Epithelial cell of esophagus (primary cell): ENCODE measurements around the gene PRSS35.
"Not testable (repeated sequence)": the region's sequence is repeated elsewhere in the genome, so short reads cannot be mapped to it uniquely, and the experiment has no call there.

Source experiments
- DNase-seq: peaks from one replicate; pipeline ENCODE4 v3.0.0; 2010; ENCODE audit warnings: low read depth
- H3K4me3 ChIP-seq: 2 replicates; pipeline ENCODE4 v1.5.1; 2011; ENCODE audit warnings: mild to moderate bottlenecking, low read length, control low read depth
- TF ChIP-seq, protein P1 (sequence below): IDR thresholded peaks from 2 replicates; pipeline ENCODE4 v1.5.1; 2011; ENCODE audit warnings: low read depth, mild to moderate bottlenecking, low read length, control low read depth, inconsistent platforms; ENCODE audit not compliant: insufficient read depth; ENCODE audit errors: missing control alignments

PRSS35 gene

DNA sequence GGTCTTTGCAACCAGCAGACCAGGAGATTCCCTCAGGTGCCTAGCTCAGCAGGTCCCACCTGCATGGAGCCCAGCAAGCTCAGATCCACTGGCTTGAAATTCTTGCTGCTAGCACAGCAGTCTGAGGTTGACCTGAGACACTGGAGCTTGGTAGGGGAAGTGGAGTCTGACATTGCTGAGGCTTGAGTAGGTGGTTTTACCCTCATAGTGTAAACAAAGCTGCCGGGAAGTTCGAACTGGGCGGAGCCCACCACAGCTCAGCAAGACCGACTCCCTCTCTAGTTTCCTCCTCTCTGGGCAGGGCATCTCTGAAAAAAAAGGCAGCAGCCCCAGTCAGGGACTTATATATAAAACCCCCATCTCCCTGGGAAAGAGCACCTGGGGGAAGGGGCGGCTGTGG, 34.3 kb downstream of the PRSS35 start:
- no peak overlapping the region for H3K4me3 ChIP-seq
- DNase-seq: peak; percentile 14
- TF ChIP-seq, protein P1, sequence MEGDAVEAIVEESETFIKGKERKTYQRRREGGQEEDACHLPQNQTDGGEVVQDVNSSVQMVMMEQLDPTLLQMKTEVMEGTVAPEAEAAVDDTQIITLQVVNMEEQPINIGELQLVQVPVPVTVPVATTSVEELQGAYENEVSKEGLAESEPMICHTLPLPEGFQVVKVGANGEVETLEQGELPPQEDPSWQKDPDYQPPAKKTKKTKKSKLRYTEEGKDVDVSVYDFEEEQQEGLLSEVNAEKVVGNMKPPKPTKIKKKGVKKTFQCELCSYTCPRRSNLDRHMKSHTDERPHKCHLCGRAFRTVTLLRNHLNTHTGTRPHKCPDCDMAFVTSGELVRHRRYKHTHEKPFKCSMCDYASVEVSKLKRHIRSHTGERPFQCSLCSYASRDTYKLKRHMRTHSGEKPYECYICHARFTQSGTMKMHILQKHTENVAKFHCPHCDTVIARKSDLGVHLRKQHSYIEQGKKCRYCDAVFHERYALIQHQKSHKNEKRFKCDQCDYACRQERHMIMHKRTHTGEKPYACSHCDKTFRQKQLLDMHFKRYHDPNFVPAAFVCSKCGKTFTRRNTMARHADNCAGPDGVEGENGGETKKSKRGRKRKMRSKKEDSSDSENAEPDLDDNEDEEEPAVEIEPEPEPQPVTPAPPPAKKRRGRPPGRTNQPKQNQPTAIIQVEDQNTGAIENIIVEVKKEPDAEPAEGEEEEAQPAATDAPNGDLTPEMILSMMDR: no peak

DNA sequence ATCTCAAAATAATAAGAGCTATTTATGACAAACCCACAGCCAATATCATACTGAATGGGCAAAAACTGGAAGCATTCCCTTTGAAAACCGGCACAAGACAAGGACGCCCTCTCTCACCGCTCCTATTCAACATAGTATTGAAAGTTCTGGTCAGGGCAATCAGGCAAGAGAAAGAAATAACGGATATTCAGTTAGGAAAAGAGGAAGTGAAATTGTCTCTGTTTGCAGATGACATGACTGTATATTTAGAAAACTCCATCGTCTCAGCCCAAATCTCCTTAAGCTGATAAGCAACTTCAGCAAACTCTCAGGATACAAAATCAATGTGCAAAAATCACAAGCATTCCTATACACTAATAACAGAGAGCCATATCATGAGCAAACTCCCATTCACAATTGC, 38.1 kb downstream of the PRSS35 start:
- not testable (repeated sequence) for H3K4me3 ChIP-seq, DNase-seq

- not testable (repeated sequence) for DNase-seq, H3K4me3 ChIP-seq
Measured at GRCh38 chr6:83551748-83552147, 39.4 kb downstream of the PRSS35 start.

DNA sequence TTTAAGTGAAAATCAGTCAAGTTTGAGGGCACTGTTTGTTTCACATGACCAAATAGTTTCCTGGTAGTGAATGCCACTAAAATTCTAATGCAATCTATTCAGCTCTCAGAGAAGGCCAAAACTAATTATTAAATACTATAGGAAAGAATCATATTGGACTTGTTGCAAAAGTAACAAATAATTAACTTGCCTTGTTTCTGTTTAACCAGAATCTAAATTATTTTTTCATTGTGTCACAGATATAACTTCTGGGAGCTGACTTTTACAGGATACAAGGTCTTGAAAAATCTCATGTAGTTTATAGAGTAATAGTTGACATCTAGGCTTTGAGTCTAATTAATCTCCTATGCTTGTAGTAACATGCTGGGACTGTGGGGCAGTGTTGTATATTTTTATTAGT, 44.5 kb downstream of the PRSS35 start:
- TF ChIP-seq, protein P1: no peak
- H3K4me3 ChIP-seq: no peak overlapping the region
- no peak for DNase-seq

DNA sequence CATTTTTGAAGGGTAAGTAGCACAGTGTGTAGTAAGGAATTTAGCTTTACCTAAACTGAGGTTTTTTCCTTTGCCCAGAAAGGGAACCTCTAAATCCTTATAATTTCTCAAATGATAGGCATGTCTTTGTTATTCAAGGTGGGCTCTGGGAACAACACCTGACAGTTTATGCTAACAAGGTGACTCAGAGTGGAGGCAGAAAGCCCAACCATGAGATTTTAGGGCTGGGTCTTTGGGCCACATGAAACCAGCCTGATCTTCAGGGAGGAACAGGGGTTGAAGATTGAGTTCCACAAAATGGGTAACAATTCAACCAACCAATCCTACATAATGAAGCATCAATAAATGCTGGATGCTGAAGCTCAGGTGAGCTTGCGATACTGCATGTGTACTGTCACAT, 46.6 kb downstream of the PRSS35 start:
- DNase-seq: no peak
- TF ChIP-seq, protein P1: no peak
- H3K4me3 ChIP-seq: no peak overlapping the region

DNA sequence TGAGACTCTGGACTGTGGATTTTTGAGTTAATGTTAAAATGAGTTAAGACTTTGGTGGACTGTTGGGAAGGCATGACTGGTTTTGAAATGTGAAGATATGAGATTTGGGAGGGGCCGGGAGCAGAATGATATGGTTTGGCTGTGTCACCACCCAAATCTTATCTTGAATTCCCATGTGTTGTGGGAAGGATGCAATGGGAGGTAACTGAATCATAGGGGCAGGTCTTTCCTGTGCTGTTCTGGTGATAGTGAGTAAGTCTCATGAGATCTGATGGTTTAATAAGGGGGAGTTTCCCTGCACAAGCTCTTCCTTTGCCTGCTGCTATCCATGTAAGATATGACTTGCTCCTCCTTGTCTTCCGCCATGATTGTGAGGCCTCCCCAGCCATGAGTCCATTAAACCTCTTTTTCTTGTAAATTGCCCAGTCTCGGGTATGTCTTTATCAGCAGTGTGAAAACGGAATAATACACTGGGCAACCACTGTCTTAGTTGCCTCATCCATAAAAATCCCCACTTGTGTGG, 59.4 kb downstream of the PRSS35 start:
- not testable (repeated sequence) for H3K4me3 ChIP-seq, DNase-seq

DNA sequence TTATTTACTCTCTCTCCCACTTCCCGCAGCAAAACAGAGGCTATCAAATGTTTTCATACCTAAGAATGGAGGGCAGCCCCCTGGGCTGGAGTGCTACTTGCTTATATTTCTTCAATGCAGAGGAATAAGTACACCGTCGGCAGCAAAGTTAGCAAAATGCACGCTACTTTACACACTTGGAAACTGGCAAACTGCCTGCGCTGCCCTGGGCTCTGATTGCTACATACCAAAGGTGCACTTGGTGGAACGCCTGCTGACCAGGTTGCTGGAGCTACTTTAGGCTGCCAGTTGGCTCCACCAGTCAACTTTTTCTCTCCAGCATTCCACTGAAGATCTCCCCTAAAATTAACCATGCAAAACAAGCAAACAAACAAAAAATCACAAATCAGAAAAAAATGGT, 62.4 kb downstream of the PRSS35 start:
- no peak for DNase-seq
- TF ChIP-seq, protein P1: no peak
- no peak overlapping the region for H3K4me3 ChIP-seq
